Measurements from ENCODE around the gene CXCL14.

Gene CXCL14

GRCh38 chr5:135596157-135596763 is 17.5 kb upstream of the CXCL14 start:
- DNase-seq, result no peak

- no peak for DNase-seq
These were observed 15.7 kb upstream of the CXCL14 start for GRCh38 chr5:135594416-135594960.

- no peak for DNase-seq
These were observed 15.1 kb upstream of the CXCL14 start for GRCh38 chr5:135593886-135594285.

- DNase-seq, result no peak
These were observed 14.3 kb upstream of the CXCL14 start for GRCh38 chr5:135593141-135593540.

GRCh38 chr5:135592312-135593045 is 13.7 kb upstream of the CXCL14 start:
- no peak for DNase-seq

- no peak for DNase-seq
These were observed 12.5 kb upstream of the CXCL14 start for GRCh38 chr5:135591277-135591676.

GRCh38 chr5:135589152-135589551 is 10.4 kb upstream of the CXCL14 start:
- DNase-seq, result no peak

GRCh38 chr5:135587721-135588663 is 9.2 kb upstream of the CXCL14 start:
- DNase-seq, result no peak

GRCh38 chr5:135584918-135585317 is 6.1 kb upstream of the CXCL14 start:
- DNase-seq, result no peak

GRCh38 chr5:135584276-135584675 is 5.5 kb upstream of the CXCL14 start:
- DNase-seq, result no peak

GRCh38 chr5:135582099-135582781 is 3.4 kb upstream of the CXCL14 start:
- DNase-seq, result no peak

GRCh38 chr5:135578305-135578684 is 496 bp downstream of the CXCL14 start:
- no peak for DNase-seq

- DNase-seq, result no peak
These were observed 1.4 kb downstream of the CXCL14 start for GRCh38 chr5:135577421-135577820.

GRCh38 chr5:135576075-135576599 is 2.7 kb downstream of the CXCL14 start:
- no peak for DNase-seq

- DNase-seq, result no peak
These were observed 4.3 kb downstream of the CXCL14 start for GRCh38 chr5:135574493-135574892.

GRCh38 chr5:135571902-135572301 is 6.9 kb downstream of the CXCL14 start:
- DNase-seq, result no peak

- DNase-seq, result no peak
These were observed 7.7 kb downstream of the CXCL14 start for GRCh38 chr5:135571066-135571609.

GRCh38 chr5:135570453-135570764 is 8.4 kb downstream of the CXCL14 start:
- DNase-seq, result no peak

- DNase-seq, result no peak
These were observed 8.9 kb downstream of the CXCL14 start for GRCh38 chr5:135569755-135570452.

GRCh38 chr5:135568923-135569360 is 9.8 kb downstream of the CXCL14 start:
- DNase-seq, result no peak

- no peak for DNase-seq
These were observed 10.5 kb downstream of the CXCL14 start for GRCh38 chr5:135568246-135568645.

- no peak for DNase-seq
These were observed 11.1 kb downstream of the CXCL14 start for GRCh38 chr5:135567661-135568060.
